K562 treated with DMSO at 1 percent for 12 hours (cell line): ENCODE results near the gene S1PR1. TPM values are rescaled to one million over a fixed set of nuclear protein-coding genes. Genes with fewer than 3 reads are reported as not detected.

Experiments used
- total RNA-seq: library from RNA; unstranded; fragments of 300-600 nt; gene quantifications from 2 replicates; pipeline ENCODE4 v1.2.3, GENCODE V29; 2022; ENCODE audit not compliant: insufficient read depth

The S1PR1 gene
- 0.83 and 3.6 TPM in 2 replicates for total RNA-seq

GRCh38 chr1:101236516-101237228 is at the start of gene S1PR1:
TSS of gene S1PR1 (plus strand) at chr1:101237019. CDS start at chr1:101238985, 1,966 bp downstream.

Other genes with a start within 250 kb of the S1PR1 start
- 48.3 and 56.9 TPM in 2 replicates for gene DPH5, start 211.2 kb upstream of the S1PR1 start, total RNA-seq